ENCODE data around the gene IL18RAP. TPM values are rescaled to one million over a fixed set of nuclear protein-coding genes. Genes with fewer than 3 reads are reported as not detected.

IL18RAP gene
- total RNA-seq, 2 donors from 2014 or later, result 0.42 to 0.69 TPM

DNA sequence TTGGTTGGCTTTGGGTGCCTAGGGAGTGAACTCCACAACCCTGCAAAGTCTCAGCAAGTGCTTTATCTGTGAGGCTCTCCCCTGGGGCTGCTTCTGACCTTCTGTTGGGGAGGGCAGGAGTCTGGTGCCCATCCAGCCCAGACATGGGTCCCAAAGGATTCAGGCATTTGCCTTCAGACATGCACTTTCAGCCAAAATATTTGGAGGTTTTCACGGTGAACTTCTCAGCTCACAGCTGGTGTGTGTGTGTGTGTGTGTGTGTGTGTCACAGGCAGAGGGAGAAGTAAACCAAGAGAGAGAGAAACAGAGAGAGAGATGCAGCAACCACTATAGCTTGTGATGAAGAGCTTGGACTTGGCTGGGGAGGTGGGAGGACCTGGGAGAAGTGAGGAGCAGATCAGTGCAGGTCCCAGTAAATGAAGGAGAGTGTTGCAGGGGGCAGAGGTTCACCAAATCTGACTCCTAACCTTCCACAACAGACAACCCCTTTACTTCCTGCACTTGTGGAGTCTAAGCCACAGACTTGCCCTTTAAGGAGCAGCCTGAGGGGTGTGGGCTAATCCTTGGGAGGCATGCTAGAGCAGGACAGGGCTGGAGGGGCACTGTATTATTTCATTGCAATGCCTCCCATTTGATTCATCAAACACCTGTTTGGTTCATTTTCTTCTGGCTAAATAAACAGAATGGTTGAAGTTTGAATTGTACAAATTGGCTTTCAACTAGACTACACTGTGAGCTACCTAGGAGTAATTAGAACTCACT, 64.2 kb downstream of the IL18RAP start:
- Histone ChIP-seq H3K27me3 (no peaks in the 10 kb centered on the region), H3K27ac (no peak overlapping the region), H3K4me3 (no peak overlapping the region), H3K9me3 (no peaks in the 10 kb centered on the region), H3K36me3 (no peaks in the 10 kb centered on the region), H3K9ac (ENCODE audit: low read depth in 2 of 2, low read length in 2 of 2) (no peak overlapping the region), H3K4me1 (no peaks in the 10 kb centered on the region)
- no peak for DNase-seq
- intact Hi-C loops (cut with DNase I), result no loop called here
- TF ChIP-seq, protein P1, sequence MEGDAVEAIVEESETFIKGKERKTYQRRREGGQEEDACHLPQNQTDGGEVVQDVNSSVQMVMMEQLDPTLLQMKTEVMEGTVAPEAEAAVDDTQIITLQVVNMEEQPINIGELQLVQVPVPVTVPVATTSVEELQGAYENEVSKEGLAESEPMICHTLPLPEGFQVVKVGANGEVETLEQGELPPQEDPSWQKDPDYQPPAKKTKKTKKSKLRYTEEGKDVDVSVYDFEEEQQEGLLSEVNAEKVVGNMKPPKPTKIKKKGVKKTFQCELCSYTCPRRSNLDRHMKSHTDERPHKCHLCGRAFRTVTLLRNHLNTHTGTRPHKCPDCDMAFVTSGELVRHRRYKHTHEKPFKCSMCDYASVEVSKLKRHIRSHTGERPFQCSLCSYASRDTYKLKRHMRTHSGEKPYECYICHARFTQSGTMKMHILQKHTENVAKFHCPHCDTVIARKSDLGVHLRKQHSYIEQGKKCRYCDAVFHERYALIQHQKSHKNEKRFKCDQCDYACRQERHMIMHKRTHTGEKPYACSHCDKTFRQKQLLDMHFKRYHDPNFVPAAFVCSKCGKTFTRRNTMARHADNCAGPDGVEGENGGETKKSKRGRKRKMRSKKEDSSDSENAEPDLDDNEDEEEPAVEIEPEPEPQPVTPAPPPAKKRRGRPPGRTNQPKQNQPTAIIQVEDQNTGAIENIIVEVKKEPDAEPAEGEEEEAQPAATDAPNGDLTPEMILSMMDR (IDR thresholded peaks at IDR 0.05), result no peak

DNA sequence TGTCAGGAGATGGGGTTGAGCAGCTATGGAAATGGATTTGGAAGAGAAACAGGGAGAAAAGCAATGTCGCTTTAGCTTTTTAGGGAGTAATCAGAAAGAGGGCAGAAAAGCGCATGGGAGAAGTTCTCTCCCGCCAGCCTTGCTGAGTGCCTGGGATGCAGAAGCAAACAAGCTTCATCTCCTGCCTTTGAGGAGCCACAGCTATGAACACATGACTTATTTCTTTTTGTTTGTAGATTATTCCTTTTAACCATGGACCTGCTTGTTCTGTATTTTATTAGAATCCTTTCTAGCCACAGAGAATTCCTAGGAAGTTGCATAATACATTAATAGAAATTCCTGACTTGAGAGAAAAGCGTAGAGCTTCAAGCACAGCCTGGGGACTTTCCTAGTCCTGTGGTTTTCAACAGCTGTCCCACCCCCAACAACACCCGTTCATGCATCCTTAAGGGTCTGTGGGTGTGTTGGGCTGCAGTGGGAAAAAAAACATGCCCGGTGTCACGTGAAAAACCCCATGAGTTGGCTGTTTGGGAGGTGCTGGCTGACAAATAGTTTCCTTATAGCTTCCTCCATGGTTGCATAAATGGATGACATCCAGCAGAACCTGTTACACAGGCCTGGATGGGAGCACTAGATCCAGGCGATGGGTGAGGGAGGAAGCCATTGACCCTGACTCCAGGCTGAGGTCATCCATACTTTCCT, 65.0 kb downstream of the IL18RAP start:
- H3K4me3 ChIP-seq, result no peak overlapping the region
- DNase-seq, result peak; percentile 73
- no peak overlapping the region for H3K9ac ChIP-seq (ENCODE audit: low read depth in 2 of 2, low read length in 2 of 2)
- no peaks in the 10 kb centered on the region for H3K4me1 ChIP-seq
- TF ChIP-seq, protein P1 (IDR thresholded peaks at IDR 0.05), result no peak
- no peak overlapping the region for H3K27ac ChIP-seq
- H3K9me3 ChIP-seq, result no peaks in the 10 kb centered on the region
- H3K27me3 ChIP-seq, result no peaks in the 10 kb centered on the region
- intact Hi-C loops (cut with DNase I), result no loop called here
- H3K36me3 ChIP-seq, result no peaks in the 10 kb centered on the region

DNA sequence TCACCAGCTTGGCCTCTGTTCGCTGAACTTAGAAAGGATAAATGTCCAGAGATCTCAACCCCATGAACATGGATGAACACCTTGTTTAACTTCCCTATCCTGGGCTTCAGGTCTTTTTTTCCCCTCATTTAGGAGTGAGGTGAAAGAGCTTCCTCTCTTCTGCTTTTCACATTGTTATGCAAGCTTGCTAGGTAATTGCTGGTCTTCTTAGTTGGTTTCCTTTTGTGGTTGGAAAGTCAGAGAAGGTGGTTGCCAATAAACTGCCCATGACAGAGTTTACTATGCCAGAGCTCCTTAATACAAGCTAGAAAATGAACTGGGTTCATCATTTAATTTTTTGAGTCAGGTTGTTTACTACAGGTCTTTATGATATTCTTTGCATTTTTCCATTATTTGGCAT, 66.7 kb downstream of the IL18RAP start:
- intact Hi-C loops (cut with DNase I), result no loop called here
- TF ChIP-seq, protein P1 (IDR thresholded peaks at IDR 0.05), result no peak
- no peak overlapping the region for H3K27ac ChIP-seq
- H3K4me3 ChIP-seq, result no peak overlapping the region
- H3K4me1 ChIP-seq, result no peaks in the 10 kb centered on the region
- H3K9ac ChIP-seq (ENCODE audit: low read depth in 2 of 2, low read length in 2 of 2), result no peak overlapping the region
- H3K27me3 ChIP-seq, result no peaks in the 10 kb centered on the region
- no peaks in the 10 kb centered on the region for H3K9me3 ChIP-seq
- no peaks in the 10 kb centered on the region for H3K36me3 ChIP-seq
- DNase-seq, result no peak

DNA sequence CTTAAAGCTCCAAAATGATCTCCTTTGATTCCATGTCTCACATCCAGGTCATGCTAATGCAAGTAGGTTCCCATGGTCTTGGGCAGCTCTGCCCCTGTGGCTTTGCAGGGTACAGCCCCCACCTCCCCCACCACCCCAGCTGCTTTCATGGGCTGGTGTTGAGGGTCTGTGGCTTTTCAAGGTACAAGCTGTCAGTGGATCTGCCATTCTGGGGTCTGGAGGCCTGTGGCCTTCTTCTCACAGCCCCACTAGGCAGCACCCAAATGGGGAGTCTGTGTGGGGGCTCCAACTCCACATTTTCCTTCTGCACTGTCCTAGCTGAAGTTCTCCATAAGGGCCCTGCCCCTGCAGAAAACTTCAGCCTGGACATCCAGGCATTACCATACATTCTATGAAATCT, 69.0 kb downstream of the IL18RAP start:
- Histone ChIP-seq H3K27ac (no peak overlapping the region), H3K36me3 (no peaks in the 10 kb centered on the region), H3K4me3 (no peak overlapping the region), H3K4me1 (no peaks in the 10 kb centered on the region), H3K9me3 (no peaks in the 10 kb centered on the region), H3K9ac (ENCODE audit: low read depth in 2 of 2, low read length in 2 of 2) (no peak overlapping the region), H3K27me3 (no peaks in the 10 kb centered on the region)
- intact Hi-C loops (cut with DNase I), result no loop called here
- no peak for DNase-seq
- TF ChIP-seq, protein P1 (IDR thresholded peaks at IDR 0.05), result no peak

DNA sequence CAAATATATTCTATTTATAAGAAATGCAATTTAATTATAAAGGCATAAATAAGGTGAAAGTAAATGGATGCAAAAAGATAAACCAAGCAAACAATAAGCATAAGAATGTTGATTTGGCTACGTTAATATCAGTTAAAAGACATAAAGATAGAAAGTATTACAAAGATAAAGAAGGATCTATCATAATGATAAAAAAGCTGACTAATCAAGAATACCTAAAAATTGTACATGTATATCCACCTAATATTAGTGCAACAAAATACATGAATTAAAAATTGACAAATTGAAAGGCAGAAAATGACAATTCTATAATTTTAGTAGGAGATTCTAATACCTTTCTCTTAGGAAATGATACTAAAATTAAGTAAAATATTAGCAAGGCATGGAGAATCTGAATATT, 71.6 kb downstream of the IL18RAP start:
- intact Hi-C loops (cut with DNase I), result no loop called here
- Histone ChIP-seq H3K27ac (no peak overlapping the region), H3K36me3 (no peaks in the 10 kb centered on the region), H3K27me3 (no peaks in the 10 kb centered on the region), H3K4me3 (no peak overlapping the region), H3K4me1 (no peaks in the 10 kb centered on the region), H3K9ac (ENCODE audit: low read depth in 2 of 2, low read length in 2 of 2) (no peak overlapping the region), H3K9me3 (no peaks in the 10 kb centered on the region)
- TF ChIP-seq, protein P1 (IDR thresholded peaks at IDR 0.05), result no peak
- no peak for DNase-seq

Data from colonic mucosa (tissue), 4 donors.